Hepatocyte (in vitro differentiated cells): Measurements from ENCODE around the gene TMEM150C. TPM values are rescaled to one million over a fixed set of nuclear protein-coding genes. Genes with fewer than 3 reads are reported as not detected.

Source experiments
- DNase-seq: peaks from one replicate; pipeline ENCODE4 v3.0.0-alpha.2; 2016; ENCODE audit warnings: low spot score
- H2AFZ ChIP-seq: fragments of 200-600 bp; sonication (generic); 2 replicates; pipeline ENCODE4 v1.6.0; 2016; ENCODE audit warnings: antibody characterized with exemption, mild to moderate bottlenecking
- H3K27ac ChIP-seq: fragments of 200-600 bp; sonication (generic); 2 replicates; pipeline ENCODE4 v1.5.1; 2016; ENCODE audit warnings: mild to moderate bottlenecking
- H3K27me3 ChIP-seq: fragments of 200-600 bp; sonication (generic); 2 replicates; pipeline ENCODE4 v1.6.1; 2016
- H3K36me3 ChIP-seq: fragments of 200-600 bp; sonication (generic); replicated peaks from 2 replicates; pipeline ENCODE4 v1.5.1; 2016; ENCODE audit warnings: low read depth; ENCODE audit not compliant: insufficient read depth
- H3K4me1 ChIP-seq: fragments of 200-600 bp; sonication (generic); 2 replicates; pipeline ENCODE4 v1.5.1; 2016; ENCODE audit warnings: mild to moderate bottlenecking, moderate library complexity; ENCODE audit not compliant: insufficient read depth
- H3K4me2 ChIP-seq: fragments of 200-600 bp; sonication (generic); 2 replicates; pipeline ENCODE4 v1.6.0; 2016
- H3K4me3 ChIP-seq: fragments of 200-600 bp; sonication (generic); 2 replicates; pipeline ENCODE4 v1.5.1; 2016; ENCODE audit warnings: mild to moderate bottlenecking
- H3K79me2 ChIP-seq: fragments of 200-600 bp; sonication (generic); 2 replicates; pipeline ENCODE4 v1.6.0; 2017; ENCODE audit warnings: mild to moderate bottlenecking
- H3K9me2 ChIP-seq: fragments of 200-600 bp; sonication (generic); replicated peaks from 2 replicates; pipeline ENCODE4 v1.6.0; 2017; ENCODE audit warnings: mild to moderate bottlenecking; ENCODE audit not compliant: insufficient read depth
- H3K9me3 ChIP-seq: fragments of 200-600 bp; sonication (generic); 2 replicates; pipeline ENCODE4 v1.5.1; 2016; ENCODE audit warnings: low read depth, mild to moderate bottlenecking
- H4K20me1 ChIP-seq: fragments of 200-600 bp; sonication (generic); 2 replicates; pipeline ENCODE4 v1.6.0; 2016; ENCODE audit warnings: mild to moderate bottlenecking; ENCODE audit not compliant: insufficient read depth, poor library complexity, severe bottlenecking
- CTCF ChIP-seq: fragments of 200-600 bp; sonication (generic); IDR thresholded peaks from 2 replicates; pipeline ENCODE4 v1.5.1; 2016; ENCODE audit warnings: antibody characterized with exemption, mild to moderate bottlenecking; ENCODE audit not compliant: poor library complexity
- EZH2 ChIP-seq: fragments of 200-600 bp; sonication (generic); IDR thresholded peaks from 2 replicates; pipeline ENCODE4 v1.6.1; 2016; ENCODE audit warnings: antibody characterized with exemption, mild to moderate bottlenecking, borderline replicate concordance
- EZH2phosphoT487 ChIP-seq: fragments of 200-600 bp; sonication (generic); IDR thresholded peaks from one replicate; pipeline ENCODE4 v1.6.1; 2018; ENCODE audit warnings: antibody characterized with exemption, mild to moderate bottlenecking, low read depth, moderate library complexity; ENCODE audit not compliant: unreplicated experiment, severe bottlenecking
- WGBS: methylation state at CpG from one replicate; pipeline ENCODE4 v1.1.6; 2016; ENCODE audit warnings: low lambda C conversion rate; ENCODE audit errors: missing lambda C conversion rate; 5-methylcytosine and 5-hydroxymethylcytosine counted together
- polyA plus RNA-seq: library from polyadenylated mRNA; unstranded; fragments of >200 nt; fragmentation: Nextera tagmentation; extraction: Ambion mirVana; gene quantifications from 2 replicates; pipeline ENCODE4 v1.2.1, GENCODE V29; 2016
- total RNA-seq: library from RNA; depleted of rRNA; stranded (reverse); fragments of >200 nt; gene quantifications from 2 replicates; pipeline ENCODE4 v1.2.3, GENCODE V29; 2014

The TMEM150C gene
- total and polyA plus RNA-seq, 2 experiments from 2014 or later, result 3.3 to 4.5 TPM

GRCh38 chr4:82463221-82463620, 98.6 kb downstream of the TMEM150C start:
- H2AFZ ChIP-seq, result no peak overlapping the region
- no peaks in the 10 kb centered on the region for H3K79me2 ChIP-seq
- H3K9me2 ChIP-seq, result no peaks in the 10 kb centered on the region
- no peak overlapping the region for H3K4me3 ChIP-seq
- no peaks in the 10 kb centered on the region for H4K20me1 ChIP-seq
- TF ChIP-seq EZH2 (no peak), CTCF (no peak), EZH2phosphoT487 (no peak)
- no peak overlapping the region for H3K27ac ChIP-seq
- H3K4me2 ChIP-seq, result no peak overlapping the region
- H3K9me3 ChIP-seq, result no peaks in the 10 kb centered on the region
- 100% methylated on average over 1 of the region's 1 CpG for WGBS
- H3K27me3 ChIP-seq, result no peaks in the 10 kb centered on the region
- peaks cover 4% of the 10 kb centered on the region for H3K4me1 ChIP-seq
- DNase-seq, result no peak
- no peaks in the 10 kb centered on the region for H3K36me3 ChIP-seq

GRCh38 chr4:82462415-82462831, 99.4 kb downstream of the TMEM150C start:
- H3K36me3 ChIP-seq, result no peaks in the 10 kb centered on the region
- H3K27me3 ChIP-seq, result no peaks in the 10 kb centered on the region
- peaks cover 4% of the 10 kb centered on the region for H3K4me1 ChIP-seq
- H3K4me2 ChIP-seq, result peak overlapping the region; percentile 11
- 17% methylated on average over 7 of the region's 7 CpGs for WGBS
- no peaks in the 10 kb centered on the region for H3K9me2 ChIP-seq
- no peaks in the 10 kb centered on the region for H4K20me1 ChIP-seq
- H3K9me3 ChIP-seq, result no peaks in the 10 kb centered on the region
- no peak overlapping the region for H3K27ac ChIP-seq
- TF ChIP-seq CTCF (peak; percentile 98), EZH2phosphoT487 (no peak)
- no peak overlapping the region for H2AFZ ChIP-seq
- peak; percentile 93 for DNase-seq
- no peaks in the 10 kb centered on the region for H3K79me2 ChIP-seq
- H3K4me3 ChIP-seq, result no peak overlapping the region

- H3K36me3 ChIP-seq, result no peaks in the 10 kb centered on the region
- H3K4me1 ChIP-seq, result peaks cover 4% of the 10 kb centered on the region
- H3K9me3 ChIP-seq, result no peaks in the 10 kb centered on the region
- H2AFZ ChIP-seq, result no peak overlapping the region
- no peaks in the 10 kb centered on the region for H3K9me2 ChIP-seq
- H3K4me2 ChIP-seq, result no peak overlapping the region
- H3K27me3 ChIP-seq, result no peaks in the 10 kb centered on the region
- H3K79me2 ChIP-seq, result no peaks in the 10 kb centered on the region
- no peak for DNase-seq
- 90% methylated on average over 2 of the region's 2 CpGs for WGBS
- no peak overlapping the region for H3K27ac ChIP-seq
- no peaks in the 10 kb centered on the region for H4K20me1 ChIP-seq
- H3K4me3 ChIP-seq, result no peak overlapping the region
- no peak for TF ChIP-seq EZH2phosphoT487
- no peak for TF ChIP-seq CTCF
- no peak for TF ChIP-seq EZH2
These were observed 100.1 kb downstream of the TMEM150C start for GRCh38 chr4:82461710-82462109.

- no peaks in the 10 kb centered on the region for H3K79me2 ChIP-seq
- TF ChIP-seq EZH2 (no peak), EZH2phosphoT487 (no peak), CTCF (no peak)
- H3K9me2 ChIP-seq, result no peaks in the 10 kb centered on the region
- H3K9me3 ChIP-seq, result no peaks in the 10 kb centered on the region
- no peaks in the 10 kb centered on the region for H4K20me1 ChIP-seq
- H3K36me3 ChIP-seq, result no peaks in the 10 kb centered on the region
- 85% methylated on average over 2 of the region's 2 CpGs for WGBS
- no peak overlapping the region for H2AFZ ChIP-seq
- DNase-seq, result no peak
- H3K27me3 ChIP-seq, result no peaks in the 10 kb centered on the region
- H3K4me2 ChIP-seq, result no peak overlapping the region
- peaks cover 4% of the 10 kb centered on the region for H3K4me1 ChIP-seq
- no peak overlapping the region for H3K27ac ChIP-seq
- no peak overlapping the region for H3K4me3 ChIP-seq
These were observed 103.1 kb downstream of the TMEM150C start for GRCh38 chr4:82458729-82459128.
